K562 (cell line): ENCODE data around the gene PIK3CD. TPM values are rescaled to one million over a fixed set of nuclear protein-coding genes. Genes with fewer than 3 reads are reported as not detected.

Experiments used
- CBX8 ChIP-seq: fragments of 200-600 bp; sonication (generic); IDR thresholded peaks from 2 replicates; pipeline ENCODE4 v1.6.1; 2012; ENCODE audit warnings: borderline replicate concordance, mixed run types, low read depth, mild to moderate bottlenecking, moderate library complexity, mixed read lengths, low read length, control low read depth, inconsistent platforms; ENCODE audit not compliant: poor library complexity, severe bottlenecking; ENCODE audit errors: extremely low read depth
- CXXC5 ChIP-seq: fragments of 250-450 bp; sonication (Bioruptor Pico); IDR thresholded peaks from 2 replicates; pipeline ENCODE4 v1.8.0; 2022; ENCODE audit warnings: inconsistent platforms, mild to moderate bottlenecking, moderate library complexity
- ERF ChIP-seq: fragments of 450-650 bp; formaldehyde crosslinking; IDR thresholded peaks from 2 replicates; pipeline ENCODE4 v1.4.0; 2020; ENCODE audit warnings: mild to moderate bottlenecking, mixed read lengths
- FOXP4 ChIP-seq: sonication (generic); formaldehyde crosslinking; IDR thresholded peaks from 2 replicates; pipeline ENCODE4 v1.8.0; 2022; ENCODE audit warnings: mild to moderate bottlenecking, missing genetic modification reagents, borderline replicate concordance
- HDAC3 ChIP-seq: fragments of 450-650 bp; IDR thresholded peaks from 2 replicates; pipeline ENCODE4 v1.6.1; 2018; ENCODE audit warnings: borderline replicate concordance, mild to moderate bottlenecking, moderate library complexity; ENCODE audit not compliant: partially characterized antibody
- HMGN3 ChIP-seq: IDR thresholded peaks from 2 replicates; pipeline ENCODE4 v1.6.1; 2011; ENCODE audit warnings: borderline replicate concordance, low read depth, mild to moderate bottlenecking, mixed read lengths, low read length; ENCODE audit not compliant: insufficient read length; ENCODE audit errors: extremely low read depth
- KAT7 ChIP-seq: sonication (generic); formaldehyde crosslinking; IDR thresholded peaks from 2 replicates; pipeline ENCODE4 v1.8.0; 2022; ENCODE audit warnings: missing genetic modification reagents, mild to moderate bottlenecking, borderline replicate concordance
- KDM2B ChIP-seq: fragments of 250-450 bp; sonication (Bioruptor Pico); IDR thresholded peaks from 2 replicates; pipeline ENCODE4 v1.8.0; 2021; ENCODE audit warnings: mild to moderate bottlenecking, moderate library complexity
- L3MBTL2 ChIP-seq: fragments of 450-650 bp; IDR thresholded peaks from 2 replicates; pipeline ENCODE4 v1.6.1; 2016; ENCODE audit warnings: mild to moderate bottlenecking, moderate library complexity
- NCOR1 ChIP-seq: fragments of 450-650 bp; IDR thresholded peaks from 2 replicates; pipeline ENCODE4 v1.6.1; 2016; ENCODE audit warnings: mild to moderate bottlenecking, moderate library complexity
- PTBP1 ChIP-seq: fragments of 200-400 bp; formaldehyde crosslinking; IDR thresholded peaks from 2 replicates; pipeline ENCODE4 v1.6.1; 2017; ENCODE audit warnings: low read depth, low read length
- SAFB ChIP-seq: fragments of 200-400 bp; formaldehyde crosslinking; IDR thresholded peaks from 2 replicates; pipeline ENCODE4 v1.6.1; 2017; ENCODE audit warnings: low read depth, low read length, borderline replicate concordance
- SRSF3 ChIP-seq: fragments of 200-400 bp; formaldehyde crosslinking; IDR thresholded peaks from 2 replicates; pipeline ENCODE4 v1.6.1; 2016; ENCODE audit warnings: mild to moderate bottlenecking, low read length, moderate library complexity; ENCODE audit not compliant: insufficient read depth
- TAF1 ChIP-seq: IDR thresholded peaks from 2 replicates; pipeline ENCODE4 v1.6.1; 2011; ENCODE audit warnings: mild to moderate bottlenecking, low read length, moderate library complexity; ENCODE audit not compliant: insufficient read depth, control insufficient read depth, severe bottlenecking; ENCODE audit errors: extremely low read depth
- TEAD1 ChIP-seq, 2 experiments: fragments of 450-650 bp in 1 of 2; sonication (generic) in 1 of 2; formaldehyde crosslinking; IDR thresholded peaks; 2 replicates each; pipeline versions ENCODE4 v1.4.0 to v1.8.0; 2020 to 2022; ENCODE audit warnings: mild to moderate bottlenecking in 2 of 2, missing genetic modification reagents in 1 of 2
- THAP12 ChIP-seq: fragments of 250-450 bp; sonication (Bioruptor Pico); IDR thresholded peaks from 2 replicates; pipeline ENCODE4 v1.9.0; 2021; ENCODE audit warnings: mild to moderate bottlenecking, inconsistent platforms
- ZBTB33 ChIP-seq: sonication (generic); formaldehyde crosslinking; IDR thresholded peaks from 2 replicates; pipeline ENCODE4 v1.8.1; 2023; ENCODE audit warnings: mild to moderate bottlenecking, missing genetic modification reagents
- ZBTB7A ChIP-seq: IDR thresholded peaks from 2 replicates; pipeline ENCODE4 v1.6.1; 2011; ENCODE audit warnings: low read depth, mild to moderate bottlenecking, low read length, moderate library complexity, borderline replicate concordance; ENCODE audit not compliant: control insufficient read depth
- ZFX ChIP-seq: sonication (generic); formaldehyde crosslinking; IDR thresholded peaks from 2 replicates; pipeline ENCODE4 v1.8.0; 2022; ENCODE audit warnings: mild to moderate bottlenecking, missing genetic modification reagents, moderate library complexity
- polyA plus RNA-seq, 8 experiments: library from polyadenylated mRNA; depleted of rRNA in 4 of 8; stranded (reverse) in 5 of 8; unstranded in 3 of 8; fragments of >200 nt; fragmentation: Nextera tagmentation in 2 of 8; fragmentation: Illumina TruSeq in 1 of 8; extraction: Ambion mirVana in 2 of 8; extraction: Trizol in 1 of 8; gene quantifications; 2 replicates each; pipeline versions ENCODE4 v1.2.1 to v1.2.3, GENCODE V29; 2011 to 2014; ENCODE audit warnings: inconsistent platforms in 1 of 8, missing spikeins in 1 of 8
- total RNA-seq, 7 experiments: library from RNA; depleted of rRNA in 6 of 7; stranded (reverse); fragments of >200 nt in 6 of 7; fragmentation: Illumina TruSeq in 2 of 7; extraction: Trizol in 2 of 7; gene quantifications; 2 replicates each; pipeline versions ENCODE4 v1.2.1 to v1.2.3, GENCODE V29; 2011 to 2021; ENCODE audit warnings: low replicate concordance in 1 of 7

Gene PIK3CD
- total and polyA plus RNA-seq, 9 of the 15 experiments (the other 6 are each of a cell fraction or from before 2014, with no cell fraction given): 1.8 to 20.8 (median 7.2) TPM

- TF ChIP-seq THAP12 (0 out of 2 replicates have a peak, but pooled peaks have one; percentile 5), L3MBTL2 (peak; percentile 74), SRSF3 (no peak), ZBTB7A (0 out of 2 replicates have a peak, but pooled peaks have one; percentile 31), PTBP1 (no peak), TEAD1 (CRISPR knock-in tag; IDR thresholded peaks at IDR 0.05) (0 out of 4 replicates have a peak, but pooled peaks of 1 of the 2 experiments have one; percentile 50), ZBTB33 (peak; percentile 35; the same call in 1 of the 2 replicates), SAFB (0 out of 2 replicates have a peak, but pooled peaks have one; percentile 9), CBX8 (peak; percentile 3), ZFX (CRISPR knock-in tag) (peak; percentile 83), KAT7 (CRISPR knock-in tag) (peak; percentile 30; the same call in 1 of the 2 replicates), KDM2B (CRISPR knock-in tag) (0 out of 2 replicates have a peak, but pooled peaks have one; percentile 33), NCOR1 (no peak), TAF1 (peak; percentile 29), HMGN3 (peak; percentile 15), ERF (CRISPR knock-in tag) (0 out of 2 replicates have a peak, but pooled peaks have one; percentile 18), HDAC3 (no peak), CXXC5 (CRISPR knock-in tag) (0 out of 2 replicates have a peak, but pooled peaks have one; percentile 19), FOXP4 (CRISPR knock-in tag) (peak; percentile 53; the same call in 1 of the 2 replicates)
Measured at GRCh38 chr1:9651565-9652378, at the start of gene PIK3CD (continued).
